ENCODE data around the gene TCF20.

Gene TCF20

GRCh38 chr22:42300259-42301076, 30.0 kb upstream of the TCF20 start:
- no peak for DNase-seq (ENCODE audit: low read depth in 2 of 2)

DNA sequence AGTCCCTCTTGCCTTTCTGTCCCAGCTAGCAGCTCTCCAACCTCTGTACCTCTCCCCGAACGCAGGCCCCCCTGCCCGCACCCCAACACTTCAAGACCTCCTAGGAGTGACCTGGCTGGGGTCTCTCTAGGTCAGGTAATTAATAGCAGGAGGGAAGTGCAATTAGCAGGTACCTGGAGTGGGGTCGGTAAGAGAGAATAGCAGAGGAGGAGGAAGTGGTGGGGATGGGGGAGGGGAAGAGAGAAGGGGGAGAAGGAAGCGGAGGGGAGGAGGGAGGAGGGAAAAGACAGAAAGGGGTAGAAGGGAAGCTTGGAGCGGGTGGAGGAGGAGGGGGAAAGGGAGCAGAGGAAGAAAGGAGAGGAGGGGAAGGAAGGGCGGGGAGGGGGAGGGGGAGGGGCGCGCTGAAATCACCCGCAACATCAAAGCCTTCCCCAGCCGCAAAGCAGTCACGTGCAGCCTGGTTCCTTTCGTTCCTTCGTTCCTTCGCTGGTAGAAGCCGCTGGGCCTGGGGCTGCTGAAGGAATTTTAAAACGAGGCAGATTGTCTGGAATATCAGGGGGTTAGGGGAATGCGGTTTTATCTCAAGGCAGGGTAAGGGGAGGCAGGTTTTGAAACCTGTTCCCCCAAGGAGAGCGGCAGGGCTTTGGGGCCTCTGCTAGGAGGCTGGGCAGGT, 29.3 kb upstream of the TCF20 start:
- DNase-seq (ENCODE audit: low read depth in 2 of 2), result no peak

- DNase-seq (ENCODE audit: low read depth in 2 of 2), result no peak
These were observed 28.3 kb upstream of the TCF20 start for GRCh38 chr22:42298746-42299145.

GRCh38 chr22:42297778-42298177, 27.3 kb upstream of the TCF20 start:
- DNase-seq (ENCODE audit: low read depth in 2 of 2), result no peak

GRCh38 chr22:42296883-42297282, 26.4 kb upstream of the TCF20 start:
- DNase-seq (ENCODE audit: low read depth in 2 of 2), result no peak

GRCh38 chr22:42296381-42296853, 26.0 kb upstream of the TCF20 start:
- DNase-seq (ENCODE audit: low read depth in 2 of 2), result no peak

DNA sequence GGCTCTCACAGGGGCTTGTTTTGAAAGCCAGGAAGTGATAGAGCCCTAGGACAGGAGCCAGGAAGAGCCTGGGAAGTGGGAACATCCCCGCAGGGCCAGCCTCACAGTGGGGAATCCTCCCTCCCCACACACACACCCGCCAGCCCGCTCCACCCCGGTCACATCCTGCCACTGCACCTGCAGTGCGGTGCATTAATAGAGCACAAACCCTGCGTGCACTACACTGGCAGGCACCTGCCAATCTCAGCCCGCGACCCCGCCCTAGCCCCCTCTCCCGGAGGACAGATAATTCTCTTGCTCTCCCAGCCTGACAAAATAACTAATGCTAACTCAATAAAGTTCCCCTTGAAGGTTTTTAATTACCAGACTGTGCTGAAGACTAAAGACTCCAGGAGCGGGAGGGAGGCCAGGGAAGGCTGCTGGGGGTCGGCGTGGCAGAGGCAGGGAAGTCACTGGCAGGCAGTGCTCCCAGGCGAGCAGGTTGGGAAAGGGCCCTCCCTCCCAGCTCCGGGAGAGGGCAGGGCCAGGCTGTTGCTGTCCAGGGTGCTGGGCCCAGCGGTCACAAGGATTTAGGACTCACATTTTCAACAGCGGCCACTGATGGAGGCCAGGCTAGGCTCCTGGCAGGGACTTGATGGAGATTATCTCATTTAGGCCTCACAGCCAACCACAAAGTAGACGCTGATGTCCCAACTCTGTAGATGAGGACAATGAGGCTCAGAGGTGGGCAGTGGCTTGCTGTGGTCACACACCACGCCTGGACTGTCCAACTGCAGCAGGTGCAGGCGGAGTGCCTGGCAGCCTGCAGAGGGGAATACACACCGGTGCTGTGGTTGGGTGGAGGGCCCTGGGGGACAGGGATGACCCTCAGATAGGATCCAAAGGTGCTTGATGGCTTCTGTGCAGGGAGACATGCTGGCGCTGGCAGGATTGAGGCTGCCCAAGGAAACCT, 23.9 kb upstream of the TCF20 start:
- DNase-seq (ENCODE audit: low read depth in 2 of 2), result no peak

- no peak for DNase-seq (ENCODE audit: low read depth in 2 of 2)
These were observed 22.5 kb upstream of the TCF20 start for GRCh38 chr22:42292732-42293520.

DNA sequence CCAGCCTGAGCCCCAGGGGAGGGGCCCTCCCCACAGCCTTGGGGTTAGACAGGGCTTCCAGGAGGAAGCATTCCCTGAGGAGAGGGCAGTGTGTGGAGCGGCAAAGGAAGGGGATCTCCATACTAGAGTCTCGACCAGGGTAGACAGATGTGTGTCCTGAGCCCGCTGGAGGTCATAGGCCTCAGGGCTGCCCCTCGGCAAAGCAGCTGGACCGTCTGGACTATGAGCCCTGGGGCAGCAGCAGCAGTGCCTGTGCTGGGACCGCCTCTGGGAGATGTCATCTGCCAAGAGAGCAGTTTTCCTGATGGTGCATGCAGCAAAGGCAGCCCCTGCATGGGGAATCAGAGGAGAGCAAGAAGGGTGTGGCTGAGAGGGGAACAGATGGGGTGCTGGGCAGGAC, 20.8 kb upstream of the TCF20 start:
- no peak for DNase-seq (ENCODE audit: low read depth in 2 of 2)

DNA sequence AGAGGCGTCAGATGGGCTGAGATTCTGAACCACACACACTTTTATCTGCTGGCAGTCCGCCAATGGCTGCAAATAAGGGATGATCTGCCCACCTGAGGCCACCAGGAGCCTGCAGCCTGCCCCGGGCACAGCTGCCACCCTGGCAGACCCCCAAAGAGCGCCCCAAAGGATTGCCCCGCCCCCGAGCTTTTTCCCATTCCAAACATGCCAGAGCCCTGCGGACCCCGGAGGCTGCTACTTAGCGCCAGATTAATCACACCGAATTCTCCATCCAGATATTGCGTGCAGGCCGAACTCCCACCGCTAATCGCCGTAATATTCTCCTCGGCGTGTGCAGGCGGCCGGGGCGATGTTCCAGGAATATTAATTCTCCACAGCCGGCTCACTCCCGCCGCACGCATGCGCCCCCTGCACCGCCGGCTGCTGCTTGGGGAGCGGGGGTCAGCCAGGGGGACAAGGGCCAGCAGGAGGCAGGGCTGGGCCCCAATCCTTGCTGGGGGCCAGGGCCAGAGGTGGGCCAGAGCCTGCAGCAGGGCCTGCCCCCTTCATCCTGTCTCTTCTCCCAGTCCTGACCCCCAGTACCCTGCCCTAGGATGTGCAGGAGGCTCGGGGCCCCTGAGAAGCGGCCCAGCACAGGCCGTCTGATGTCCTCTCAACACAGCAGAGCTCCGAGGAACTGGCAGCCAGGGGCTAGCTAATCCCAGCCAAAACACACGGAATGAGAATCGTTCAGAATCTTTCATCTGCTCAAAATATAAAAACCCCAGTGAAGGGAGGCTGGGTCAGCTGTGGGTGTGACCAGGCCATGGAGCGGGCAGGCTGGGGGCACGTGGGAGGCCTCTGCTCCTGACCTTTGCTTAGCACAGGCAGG, 19.5 kb upstream of the TCF20 start:
- peak in 1 of 2 experiments; percentile 28 for DNase-seq (ENCODE audit: low read depth in 2 of 2)

DNA sequence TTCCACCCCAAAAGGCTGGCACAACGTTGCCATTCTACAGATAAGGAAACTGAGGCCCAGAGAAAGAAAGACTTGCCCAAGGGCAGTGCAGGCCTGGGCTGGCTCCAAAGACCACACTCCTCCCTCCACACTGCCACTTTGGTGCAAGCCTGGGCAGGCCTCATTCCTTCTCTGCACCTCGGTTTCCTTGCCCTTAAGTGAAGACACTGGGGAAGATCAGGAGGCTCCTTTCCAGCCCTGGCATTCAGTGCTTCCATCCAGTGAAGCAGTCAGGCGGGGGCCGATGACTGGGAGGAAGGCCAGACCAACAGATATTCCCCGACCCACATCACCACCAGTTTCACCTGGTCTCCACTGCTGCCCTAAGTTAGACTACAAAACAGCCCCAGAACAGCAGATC, 18.3 kb upstream of the TCF20 start:
- DNase-seq (ENCODE audit: low read depth in 2 of 2), result no peak

- DNase-seq (ENCODE audit: low read depth in 2 of 2), result no peak
These were observed 16.9 kb upstream of the TCF20 start for GRCh38 chr22:42287174-42287890.

DNA sequence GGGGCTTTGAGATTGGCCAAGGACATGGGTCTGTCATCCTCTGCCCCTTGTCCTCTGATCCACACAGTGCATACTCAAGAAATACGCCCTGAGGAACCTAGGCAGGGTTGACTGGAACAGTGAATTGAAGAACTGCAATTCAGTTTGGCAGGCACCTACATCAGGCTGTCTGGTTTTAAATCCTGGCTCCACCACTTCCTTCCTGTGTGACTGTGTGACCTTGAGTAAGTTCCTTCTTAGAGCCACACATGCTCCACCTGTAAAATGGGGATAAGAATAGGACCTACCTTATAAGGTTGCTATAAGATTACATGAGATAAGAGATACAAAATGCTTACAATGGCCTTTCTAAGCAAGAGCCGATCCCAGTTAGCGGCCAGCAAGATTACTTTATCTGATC, 15.8 kb upstream of the TCF20 start:
- DNase-seq (ENCODE audit: low read depth in 2 of 2), result no peak

GRCh38 chr22:42285604-42286003, 15.2 kb upstream of the TCF20 start:
- DNase-seq (ENCODE audit: low read depth in 2 of 2), result no peak

GRCh38 chr22:42284643-42285181, 14.3 kb upstream of the TCF20 start:
- DNase-seq (ENCODE audit: low read depth in 2 of 2), result no peak

DNA sequence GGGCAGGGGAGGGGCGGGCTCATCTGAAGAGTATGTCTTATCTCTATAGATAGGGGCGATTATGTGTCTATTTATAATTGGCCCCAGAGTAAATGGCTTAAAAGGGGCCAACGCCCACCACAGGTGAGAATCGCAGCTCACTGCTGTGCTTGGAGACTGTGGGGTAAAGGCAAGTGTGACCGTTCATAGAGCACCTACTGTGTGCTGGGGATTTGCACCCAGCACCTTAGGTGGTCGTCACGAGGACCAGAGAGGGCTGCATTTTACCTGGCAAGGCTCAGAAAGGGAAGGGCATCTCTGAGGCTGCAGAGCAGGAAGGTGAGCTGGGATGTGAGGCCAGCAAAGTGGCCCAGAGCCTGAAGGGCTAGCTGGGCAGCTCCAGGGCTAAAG, 13.7 kb upstream of the TCF20 start:
- DNase-seq (ENCODE audit: low read depth in 2 of 2), result no peak

GRCh38 chr22:42283278-42284201, 13.1 kb upstream of the TCF20 start:
- DNase-seq (ENCODE audit: low read depth in 2 of 2), result no peak

- DNase-seq (ENCODE audit: low read depth in 2 of 2), result no peak
These were observed 12.5 kb upstream of the TCF20 start for GRCh38 chr22:42282943-42283277.
